Neural progenitor cell (in vitro differentiated cells): ENCODE measurements around the gene RBM17. TPM values are rescaled to one million over a fixed set of nuclear protein-coding genes. Genes with fewer than 3 reads are reported as not detected.

Experiments
- DNase-seq: peaks from one replicate; pipeline ENCODE4 v3.0.0-alpha.2; 2016; ENCODE audit warnings: low spot score
- H2AFZ ChIP-seq: fragments of 200-600 bp; sonication (generic); replicated peaks from 2 replicates; pipeline ENCODE4 v1.6.1; 2016; ENCODE audit warnings: antibody characterized with exemption
- H3F3A ChIP-seq: fragments of 200-600 bp; sonication (generic); 2 replicates; pipeline ENCODE4 v1.6.1; 2016; ENCODE audit warnings: antibody characterized with exemption, low read depth
- H3K27ac ChIP-seq: fragments of 200-600 bp; sonication (generic); 2 replicates; pipeline ENCODE4 v1.5.1; 2016; ENCODE audit warnings: mild to moderate bottlenecking
- H3K27me3 ChIP-seq: fragments of 200-600 bp; sonication (generic); 2 replicates; pipeline ENCODE4 v1.6.1; 2016; ENCODE audit warnings: mild to moderate bottlenecking, moderate library complexity
- H3K36me3 ChIP-seq: fragments of 200-600 bp; sonication (generic); 2 replicates; pipeline ENCODE4 v1.5.1; 2016
- H3K4me1 ChIP-seq: fragments of 200-600 bp; sonication (generic); 2 replicates; pipeline ENCODE4 v1.6.1; 2016; ENCODE audit warnings: mixed run types
- H3K4me2 ChIP-seq: fragments of 200-600 bp; sonication (generic); 2 replicates; pipeline ENCODE4 v1.6.1; 2016
- H3K4me3 ChIP-seq: fragments of 200-600 bp; sonication (generic); 2 replicates; pipeline ENCODE4 v1.5.1; 2016
- H3K79me2 ChIP-seq: fragments of 200-600 bp; sonication (generic); 2 replicates; pipeline ENCODE4 v1.6.1; 2016; ENCODE audit warnings: low read depth
- H3K9ac ChIP-seq: fragments of 200-600 bp; sonication (generic); 2 replicates; pipeline ENCODE4 v1.6.1; 2016
- H3K9me3 ChIP-seq: fragments of 200-600 bp; sonication (generic); 2 replicates; pipeline ENCODE4 v1.5.1; 2016; ENCODE audit warnings: low read depth
- H4K20me1 ChIP-seq: fragments of 200-600 bp; sonication (generic); 2 replicates; pipeline ENCODE4 v1.6.1; 2016; ENCODE audit warnings: low read depth
- H3K27ac Mint-ChIP-seq: 3 replicates; pipeline ENCODE4 v1.8.0; 2021; ENCODE audit warnings: mixed read lengths
- H3K27me3 Mint-ChIP-seq: 2 replicates; pipeline ENCODE4 v1.8.0; 2022; ENCODE audit warnings: low read depth, mild to moderate bottlenecking, inconsistent platforms, moderate library complexity, mixed read lengths; ENCODE audit not compliant: insufficient read depth
- H3K36me3 Mint-ChIP-seq: 3 replicates; pipeline ENCODE4 v1.8.0; 2021; ENCODE audit warnings: mixed read lengths
- H3K4me1 Mint-ChIP-seq: 3 replicates; pipeline ENCODE4 v1.8.0; 2021; ENCODE audit warnings: mixed read lengths
- H3K4me3 Mint-ChIP-seq: 3 replicates; pipeline ENCODE4 v1.8.0; 2021; ENCODE audit warnings: mild to moderate bottlenecking, moderate library complexity, mixed read lengths
- H3K9me3 Mint-ChIP-seq: 3 replicates; pipeline ENCODE4 v1.8.0; 2020; ENCODE audit warnings: mixed read lengths
- EZH2 ChIP-seq: fragments of 200-600 bp; sonication (generic); IDR thresholded peaks from 2 replicates; pipeline ENCODE4 v1.6.1; 2017; ENCODE audit warnings: antibody characterized with exemption, mild to moderate bottlenecking, moderate library complexity
- EZH2phosphoT487 ChIP-seq: fragments of 200-600 bp; sonication (generic); IDR thresholded peaks from 2 replicates; pipeline ENCODE4 v1.6.1; 2017; ENCODE audit warnings: antibody characterized with exemption
- total RNA-seq: library from RNA; depleted of rRNA; stranded (reverse); fragments of >200 nt; gene quantifications from 2 replicates; pipeline ENCODE4 v1.2.3, GENCODE V29; 2015; ENCODE audit warnings: low replicate concordance
- TF ChIP-seq, protein P1 (sequence below): fragments of 200-600 bp; sonication (generic); IDR thresholded peaks from 2 replicates; pipeline ENCODE4 v1.5.1; 2017; ENCODE audit warnings: antibody characterized with exemption, mild to moderate bottlenecking

The RBM17 gene
- total RNA-seq, 1 donor from 2014 or later, result 73.6 TPM

DNA sequence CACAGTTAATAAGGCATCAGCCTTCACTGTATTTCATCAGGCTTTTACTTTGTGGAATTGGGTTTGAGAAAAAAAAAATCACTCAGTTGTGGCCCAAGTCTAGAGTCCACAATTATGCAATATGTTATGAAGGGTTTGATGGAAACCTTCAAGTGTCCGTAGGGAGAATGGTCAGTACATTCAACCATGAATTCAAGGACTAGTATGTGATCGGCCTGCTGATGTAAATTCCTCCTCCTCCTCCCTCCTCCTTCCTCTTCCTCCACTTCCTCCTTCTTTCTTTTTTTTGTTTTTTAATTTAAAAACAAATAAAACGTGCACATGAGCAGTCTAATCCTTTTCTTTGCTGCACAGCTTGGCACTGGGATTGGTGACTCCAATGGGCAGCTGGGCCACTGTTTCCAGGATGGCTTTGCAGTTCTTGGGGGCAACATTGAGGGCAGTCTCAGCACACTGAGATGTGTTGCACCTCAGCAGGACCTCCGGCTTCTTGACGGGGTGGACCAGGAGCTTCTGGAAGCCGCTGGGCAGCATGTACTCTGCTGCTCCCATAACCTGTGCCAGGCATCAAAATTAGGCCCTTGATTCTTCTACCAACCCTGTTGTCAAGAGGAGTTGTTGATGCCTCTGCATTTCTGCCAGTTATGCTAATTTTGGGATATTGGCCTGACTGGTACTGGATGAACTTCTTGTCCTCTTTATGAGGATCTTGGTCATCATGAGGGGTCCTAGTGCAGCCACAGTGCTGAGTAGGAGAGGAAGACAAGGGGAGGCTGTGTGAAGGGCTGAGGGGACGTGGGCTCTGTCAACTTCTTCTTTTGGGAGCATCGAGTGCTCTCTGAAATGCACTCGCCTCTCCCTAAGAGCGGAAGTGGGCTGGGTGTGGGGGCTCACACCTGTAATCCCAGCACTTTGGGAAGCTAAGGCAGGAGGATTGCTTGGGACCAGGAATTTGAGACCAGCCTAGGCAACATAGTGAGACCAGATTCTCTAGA is 17.4 kb upstream of the RBM17 start:
- Mint-ChIP-seq H3K27ac (no peak overlapping the region), H3K27me3 (peaks cover 7% of the 10 kb centered on the region), H3K9me3 (no peaks in the 10 kb centered on the region), H3K4me1 (peaks cover 6% of the 10 kb centered on the region), H3K36me3 (no peaks in the 10 kb centered on the region), H3K4me3 (no peak overlapping the region)
- no peaks in the 10 kb centered on the region for H3K79me2 ChIP-seq
- no peak for TF ChIP-seq EZH2phosphoT487
- TF ChIP-seq EZH2, result no peak
- TF ChIP-seq, protein P1, sequence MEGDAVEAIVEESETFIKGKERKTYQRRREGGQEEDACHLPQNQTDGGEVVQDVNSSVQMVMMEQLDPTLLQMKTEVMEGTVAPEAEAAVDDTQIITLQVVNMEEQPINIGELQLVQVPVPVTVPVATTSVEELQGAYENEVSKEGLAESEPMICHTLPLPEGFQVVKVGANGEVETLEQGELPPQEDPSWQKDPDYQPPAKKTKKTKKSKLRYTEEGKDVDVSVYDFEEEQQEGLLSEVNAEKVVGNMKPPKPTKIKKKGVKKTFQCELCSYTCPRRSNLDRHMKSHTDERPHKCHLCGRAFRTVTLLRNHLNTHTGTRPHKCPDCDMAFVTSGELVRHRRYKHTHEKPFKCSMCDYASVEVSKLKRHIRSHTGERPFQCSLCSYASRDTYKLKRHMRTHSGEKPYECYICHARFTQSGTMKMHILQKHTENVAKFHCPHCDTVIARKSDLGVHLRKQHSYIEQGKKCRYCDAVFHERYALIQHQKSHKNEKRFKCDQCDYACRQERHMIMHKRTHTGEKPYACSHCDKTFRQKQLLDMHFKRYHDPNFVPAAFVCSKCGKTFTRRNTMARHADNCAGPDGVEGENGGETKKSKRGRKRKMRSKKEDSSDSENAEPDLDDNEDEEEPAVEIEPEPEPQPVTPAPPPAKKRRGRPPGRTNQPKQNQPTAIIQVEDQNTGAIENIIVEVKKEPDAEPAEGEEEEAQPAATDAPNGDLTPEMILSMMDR, result no peak
- no peak overlapping the region for H2AFZ ChIP-seq
- no peaks in the 10 kb centered on the region for H3K27me3 ChIP-seq
- no peak for DNase-seq
- H3K4me1 ChIP-seq, result peaks cover 4% of the 10 kb centered on the region
- H3F3A ChIP-seq, result no peaks in the 10 kb centered on the region
- H3K4me2 ChIP-seq, result no peak overlapping the region
- H3K27ac ChIP-seq, result no peak overlapping the region
- H3K4me3 ChIP-seq, result no peak overlapping the region
- H3K36me3 ChIP-seq, result no peaks in the 10 kb centered on the region
- H3K9me3 ChIP-seq, result no peaks in the 10 kb centered on the region
- H3K9ac ChIP-seq, result no peak overlapping the region
- no peaks in the 10 kb centered on the region for H4K20me1 ChIP-seq

DNA sequence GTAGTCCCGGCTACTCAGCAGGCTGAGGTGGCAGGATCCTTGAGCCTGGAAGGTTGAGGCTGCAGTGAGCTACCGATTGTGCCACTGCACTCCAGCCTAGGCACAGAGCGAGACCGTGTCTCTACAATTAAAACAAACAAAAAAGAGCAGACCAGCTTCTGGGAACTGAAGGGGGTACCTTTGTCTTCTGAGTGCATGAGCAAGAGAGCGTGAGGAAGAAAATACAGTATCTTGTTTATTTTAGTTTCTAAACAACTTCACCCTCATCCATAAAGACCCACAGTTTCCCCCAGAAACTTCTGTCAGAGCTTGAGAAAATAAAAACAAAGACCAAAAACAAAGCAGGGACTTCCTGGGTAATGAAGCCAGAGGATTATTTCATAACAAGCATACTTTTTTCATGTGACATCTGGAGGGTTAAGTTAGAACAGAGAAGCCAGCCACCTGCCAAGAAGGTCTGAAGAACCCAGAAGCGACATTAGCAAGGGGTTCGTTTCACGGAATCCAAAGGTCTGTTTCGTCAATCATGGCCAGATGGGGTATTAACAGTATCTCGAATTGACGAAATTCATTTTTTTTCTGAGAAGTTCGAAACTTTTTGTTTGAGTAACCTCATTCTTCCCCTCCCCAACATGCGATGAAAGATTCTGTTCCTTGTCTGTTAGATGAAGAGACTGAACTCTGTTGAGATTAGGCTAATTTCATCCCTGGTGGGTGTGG is 16.5 kb upstream of the RBM17 start:
- H3K9me3 ChIP-seq, result no peaks in the 10 kb centered on the region
- TF ChIP-seq EZH2phosphoT487, result no peak
- no peak for TF ChIP-seq EZH2
- TF ChIP-seq, protein P1, result no peak
- H3K4me3 ChIP-seq, result no peak overlapping the region

DNA sequence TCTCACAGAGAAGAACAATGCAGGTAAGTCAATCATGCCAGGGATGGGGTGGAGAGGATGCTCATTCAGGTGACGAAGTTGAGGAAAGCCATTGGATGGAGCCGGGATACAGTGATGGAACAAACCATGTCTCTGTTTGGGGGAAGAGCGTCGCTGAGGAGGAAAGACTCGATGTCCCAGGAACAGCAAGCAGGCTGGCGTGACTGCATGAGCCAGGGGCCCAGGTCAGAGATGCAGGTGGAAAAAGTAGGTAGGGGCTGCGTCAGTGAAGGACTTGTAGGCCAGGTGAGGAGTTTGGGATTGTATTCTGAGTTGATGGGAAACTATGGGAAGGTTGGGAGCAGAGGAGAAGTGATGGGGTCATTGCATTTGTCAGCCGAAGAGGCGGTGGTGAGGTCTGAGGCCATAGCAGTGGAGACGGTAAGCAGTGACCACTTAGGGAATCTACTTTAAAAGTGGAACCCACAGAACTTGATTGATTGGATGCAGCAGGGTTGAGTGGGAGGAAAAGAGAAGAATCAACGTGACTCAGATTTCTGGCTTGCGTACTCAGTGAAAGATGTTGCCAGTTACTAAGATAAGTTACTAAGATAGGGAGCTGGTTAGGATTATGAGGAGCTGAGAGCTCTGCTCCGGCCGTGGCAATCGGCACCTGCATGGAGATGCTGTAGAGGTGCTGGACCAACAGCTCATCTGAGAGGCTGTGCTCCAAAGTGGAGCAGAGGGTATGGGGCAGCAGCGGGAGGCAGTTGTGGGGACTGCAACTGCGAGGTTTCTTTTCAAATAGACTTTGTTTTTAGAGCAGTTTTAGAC is 14.1 kb upstream of the RBM17 start:
- no peak overlapping the region for H3K4me3 Mint-ChIP-seq
- H3K27ac Mint-ChIP-seq, result peak overlapping the region; percentile 17
- H2AFZ ChIP-seq, result no peak overlapping the region
- DNase-seq, result no peak
- no peak overlapping the region for H3K4me3 ChIP-seq
- H3K4me1 ChIP-seq, result no peaks in the 10 kb centered on the region
- H3K27ac ChIP-seq, result no peak overlapping the region
- no peaks in the 10 kb centered on the region for H3K4me1 Mint-ChIP-seq
- no peak overlapping the region for H3K4me2 ChIP-seq
- no peaks in the 10 kb centered on the region for H3K36me3 Mint-ChIP-seq
- H3K9ac ChIP-seq, result no peak overlapping the region
- H3K27me3 ChIP-seq, result no peaks in the 10 kb centered on the region
- TF ChIP-seq, protein P1, result no peak
- TF ChIP-seq EZH2 (no peak), EZH2phosphoT487 (no peak)
- no peaks in the 10 kb centered on the region for H3F3A ChIP-seq
- H3K79me2 ChIP-seq, result no peaks in the 10 kb centered on the region
- no peaks in the 10 kb centered on the region for H3K9me3 ChIP-seq
- H3K27me3 Mint-ChIP-seq, result peaks cover 5% of the 10 kb centered on the region
- H3K9me3 Mint-ChIP-seq, result no peaks in the 10 kb centered on the region
- no peaks in the 10 kb centered on the region for H3K36me3 ChIP-seq
- no peaks in the 10 kb centered on the region for H4K20me1 ChIP-seq

More for the DNA sequence above, 16.5 kb upstream of the RBM17 start:
- Histone ChIP-seq H3K4me2 (no peak overlapping the region), H3K79me2 (no peaks in the 10 kb centered on the region), H3F3A (no peaks in the 10 kb centered on the region), H3K9ac (no peak overlapping the region), H3K4me1 (peaks cover 4% of the 10 kb centered on the region), H3K27ac (no peak overlapping the region), H4K20me1 (no peaks in the 10 kb centered on the region), H3K27me3 (no peaks in the 10 kb centered on the region), H3K36me3 (no peaks in the 10 kb centered on the region), H2AFZ (no peak overlapping the region)
- H3K4me3 Mint-ChIP-seq, result no peak overlapping the region
- peaks cover 7% of the 10 kb centered on the region for H3K27me3 Mint-ChIP-seq
- DNase-seq, result no peak
- H3K4me1 Mint-ChIP-seq, result peaks cover 4% of the 10 kb centered on the region
- no peak overlapping the region for H3K27ac Mint-ChIP-seq
- no peaks in the 10 kb centered on the region for H3K36me3 Mint-ChIP-seq
- no peaks in the 10 kb centered on the region for H3K9me3 Mint-ChIP-seq
